ENCODE measurements around the gene ACTL6A.
A peak's percentile ranks its signal among the peaks of the same experiment; 100 is the strongest.

Gene ACTL6A

DNA sequence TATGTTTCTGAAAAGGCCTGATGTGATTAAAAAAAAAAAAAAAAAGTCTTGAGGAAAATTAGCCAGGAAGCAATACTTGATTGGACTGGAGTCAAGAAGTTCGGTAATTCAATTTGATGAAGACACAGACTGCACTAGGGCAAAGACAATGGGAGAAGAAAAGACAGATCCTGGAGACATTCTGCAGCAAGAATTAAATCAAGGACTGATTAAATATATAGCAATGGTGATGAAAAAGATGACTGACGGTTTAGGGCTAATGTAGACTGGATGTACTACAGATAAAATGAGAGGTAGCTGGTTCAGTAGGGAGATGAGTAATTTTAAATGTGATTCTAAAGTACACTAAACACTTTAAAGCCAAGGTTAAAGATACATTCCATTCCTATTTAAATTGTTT lies 27.9 kb downstream of the ACTL6A start:
- no peak for DNase-seq (ENCODE audit: low read depth, low spot score)

- no peak for DNase-seq (ENCODE audit: low read depth, low spot score)
Measured at GRCh38 chr3:179591313-179591712, 28.6 kb downstream of the ACTL6A start.

- no peak for DNase-seq (ENCODE audit: low read depth, low spot score)
Measured at GRCh38 chr3:179599531-179599930, 36.8 kb downstream of the ACTL6A start.

- no peak for DNase-seq (ENCODE audit: low read depth, low spot score)
Measured at GRCh38 chr3:179603321-179603720, 40.6 kb downstream of the ACTL6A start.

DNA sequence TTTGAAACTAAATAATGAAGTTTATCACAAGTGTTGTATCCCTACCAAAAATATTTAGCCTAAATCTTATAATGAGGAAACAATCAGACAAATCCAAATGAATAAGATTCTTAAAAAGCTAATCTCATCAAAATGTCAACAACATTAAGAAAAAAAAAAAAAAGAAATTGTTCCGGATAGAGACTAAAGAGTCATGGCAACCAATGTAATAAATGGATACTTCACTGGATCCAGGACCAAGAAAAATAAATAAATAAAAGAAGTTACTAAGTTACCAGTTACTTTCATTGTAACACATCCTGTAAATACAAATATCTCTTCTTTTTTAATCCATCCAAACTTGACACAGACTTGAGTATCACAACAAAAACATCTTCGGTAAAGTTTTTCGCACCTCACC lies 41.1 kb downstream of the ACTL6A start:
- no peak for DNase-seq (ENCODE audit: low read depth, low spot score)

DNA sequence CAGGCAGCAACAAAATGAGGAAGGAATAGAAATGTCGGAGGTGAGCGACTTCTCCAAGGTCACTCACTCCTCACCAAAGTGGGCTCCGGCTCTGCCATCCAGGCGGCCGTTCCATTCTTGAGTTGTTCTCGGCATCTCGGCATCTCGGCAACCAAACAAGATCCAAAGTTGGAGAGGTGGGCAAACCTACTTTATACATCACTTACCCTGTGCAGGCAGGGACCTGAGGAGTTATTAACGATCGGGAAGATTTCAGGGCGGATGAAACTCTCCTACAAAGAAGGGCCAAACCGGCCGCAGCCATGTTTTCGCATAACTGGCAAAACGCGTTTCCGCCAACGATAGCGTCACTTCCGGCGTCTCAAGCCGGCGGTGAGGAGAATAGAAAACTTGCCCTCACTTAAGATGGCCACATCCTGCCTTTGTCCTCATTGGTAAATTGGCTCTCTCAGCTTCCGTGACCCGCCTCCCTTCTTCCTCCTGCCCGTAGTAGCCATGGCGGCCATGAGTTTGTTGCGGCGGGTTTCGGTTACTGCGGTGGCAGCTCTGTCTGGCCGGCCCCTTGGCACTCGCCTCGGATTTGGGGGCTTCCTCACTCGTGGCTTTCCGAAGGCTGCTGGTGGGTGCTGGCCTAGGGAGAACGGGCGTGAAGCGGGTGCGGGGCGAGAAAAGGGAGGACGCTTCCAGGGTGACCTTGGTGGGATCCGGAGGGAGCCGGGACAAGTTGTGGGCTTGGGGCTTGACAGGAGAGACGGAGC lies 41.8 kb downstream of the ACTL6A start, which contains the start of the genes MRPL47 and NDUFB5:
Gene MRPL47, minus strand, starts transcription at position 318 of the 758 bp plus-strand sequence. Its CDS starts 14 bp downstream, at position 304.
Gene NDUFB5, plus strand, starts transcription at position 474 of the 758 bp plus-strand sequence. Its CDS starts 22 bp downstream, at position 496.
- peak; percentile 93 for DNase-seq (ENCODE audit: low read depth, low spot score)

DNA sequence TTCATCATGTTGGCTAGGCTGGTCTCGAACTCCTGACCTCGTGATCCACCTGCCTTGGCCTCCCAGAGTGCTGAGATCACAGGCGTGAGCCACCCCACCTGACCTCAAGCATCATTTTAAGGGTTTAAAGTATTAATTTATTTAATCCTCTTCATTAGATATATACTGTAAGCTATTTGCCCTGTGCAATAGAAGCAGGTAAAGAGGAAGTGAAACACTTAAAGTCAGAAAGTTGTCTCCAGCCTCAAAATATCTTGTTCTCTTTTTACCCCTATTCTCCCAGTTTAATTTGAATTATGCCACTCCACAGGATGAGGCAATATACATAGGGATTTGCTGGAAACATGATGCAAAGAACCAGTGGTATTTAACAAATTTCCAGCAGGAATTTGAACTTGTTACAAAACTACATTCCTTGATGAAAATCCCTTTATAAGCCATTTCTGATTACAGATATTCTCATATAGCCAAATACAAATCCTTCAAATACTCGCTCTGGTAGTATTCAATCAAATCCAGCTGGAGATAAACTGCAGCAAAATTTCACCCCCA lies 43.9 kb downstream of the ACTL6A start:
- no peak for DNase-seq (ENCODE audit: low read depth, low spot score)

DNA sequence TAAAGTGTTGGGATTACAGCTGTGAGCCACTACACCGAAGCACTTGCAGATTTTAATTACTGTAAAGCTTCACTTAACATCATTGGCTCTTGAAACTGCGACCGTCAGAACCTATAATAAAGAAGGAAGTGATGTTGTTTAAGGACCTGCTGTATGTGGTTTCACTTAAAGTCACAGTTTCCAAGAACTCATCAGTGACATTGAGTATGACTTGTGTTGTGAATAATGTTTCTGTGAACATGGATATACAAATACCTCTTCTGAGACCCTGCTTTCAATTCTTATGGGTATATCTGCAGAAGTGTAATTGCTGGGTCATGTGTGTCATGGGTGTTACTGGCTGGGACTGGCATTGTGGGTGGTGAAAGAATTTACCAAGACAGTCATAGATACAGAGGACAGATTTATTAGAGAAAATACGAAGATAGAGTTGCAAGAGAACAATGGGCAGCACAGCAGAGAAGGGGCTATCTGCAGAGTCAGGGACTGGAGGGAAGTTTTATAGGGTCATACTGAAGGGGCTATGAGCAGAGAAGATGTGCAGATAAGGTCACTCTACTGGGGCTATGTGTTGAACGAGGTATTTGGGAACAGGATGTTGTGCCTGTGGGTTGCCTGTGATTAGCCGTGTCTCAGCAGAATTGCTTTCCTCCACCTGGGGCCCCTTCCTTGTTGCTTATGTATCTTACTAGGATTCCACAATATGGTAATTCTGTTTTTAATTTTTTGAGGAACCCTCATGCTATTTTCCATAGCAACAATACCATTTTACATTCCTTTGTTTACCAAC lies 46.4 kb downstream of the ACTL6A start:
- DNase-seq (ENCODE audit: low read depth, low spot score): no peak

DNA sequence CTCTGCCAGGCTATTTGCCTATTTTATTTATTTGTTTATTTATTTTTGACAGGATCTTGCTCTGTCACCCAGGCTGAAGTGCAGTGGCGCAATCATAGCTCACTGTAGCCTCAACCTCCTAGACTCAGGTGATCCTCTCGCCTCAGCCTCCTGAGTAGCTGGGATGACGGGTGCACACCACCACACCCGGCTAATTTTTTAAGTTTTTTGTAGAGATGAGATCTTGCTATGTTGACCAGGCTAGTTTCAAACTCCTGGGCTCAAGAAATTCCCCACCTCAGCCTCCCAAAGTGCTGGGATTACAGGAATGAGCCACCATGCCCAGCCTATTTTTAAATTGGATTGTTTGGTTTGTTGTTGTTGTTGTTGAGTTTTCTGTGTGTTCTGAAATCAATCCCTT lies 47.3 kb downstream of the ACTL6A start:
- DNase-seq (ENCODE audit: low read depth, low spot score): no peak

GRCh38 chr3:179613807-179614206 lies 51.1 kb downstream of the ACTL6A start:
- DNase-seq (ENCODE audit: low read depth, low spot score): no peak

GRCh38 chr3:179615458-179616173 lies 52.9 kb downstream of the ACTL6A start:
- no peak for DNase-seq (ENCODE audit: low read depth, low spot score)

DNA sequence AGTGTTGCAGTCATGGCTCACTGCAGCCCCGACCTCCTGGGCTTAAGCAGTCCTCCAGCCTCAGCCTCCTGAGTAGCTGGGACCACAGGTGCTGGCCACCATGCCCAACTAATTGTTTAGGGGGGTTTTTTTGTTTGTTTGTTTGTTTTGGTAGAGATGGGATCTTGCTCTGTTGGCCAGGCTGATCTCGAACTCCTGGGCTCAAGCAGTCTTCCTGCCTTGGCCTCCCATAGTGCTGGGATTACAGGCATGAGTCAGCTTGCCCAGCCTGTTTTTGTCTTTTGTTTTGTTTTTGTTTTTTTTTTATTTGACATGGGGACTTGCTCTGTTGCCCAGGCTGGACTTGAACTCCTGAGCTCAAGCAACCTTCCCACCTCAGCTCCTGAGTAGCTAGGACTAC lies 59.3 kb downstream of the ACTL6A start:
- no peak for DNase-seq (ENCODE audit: low read depth, low spot score)

- no peak for DNase-seq (ENCODE audit: low read depth, low spot score)
Measured at GRCh38 chr3:179624451-179624850, 61.7 kb downstream of the ACTL6A start.

DNA sequence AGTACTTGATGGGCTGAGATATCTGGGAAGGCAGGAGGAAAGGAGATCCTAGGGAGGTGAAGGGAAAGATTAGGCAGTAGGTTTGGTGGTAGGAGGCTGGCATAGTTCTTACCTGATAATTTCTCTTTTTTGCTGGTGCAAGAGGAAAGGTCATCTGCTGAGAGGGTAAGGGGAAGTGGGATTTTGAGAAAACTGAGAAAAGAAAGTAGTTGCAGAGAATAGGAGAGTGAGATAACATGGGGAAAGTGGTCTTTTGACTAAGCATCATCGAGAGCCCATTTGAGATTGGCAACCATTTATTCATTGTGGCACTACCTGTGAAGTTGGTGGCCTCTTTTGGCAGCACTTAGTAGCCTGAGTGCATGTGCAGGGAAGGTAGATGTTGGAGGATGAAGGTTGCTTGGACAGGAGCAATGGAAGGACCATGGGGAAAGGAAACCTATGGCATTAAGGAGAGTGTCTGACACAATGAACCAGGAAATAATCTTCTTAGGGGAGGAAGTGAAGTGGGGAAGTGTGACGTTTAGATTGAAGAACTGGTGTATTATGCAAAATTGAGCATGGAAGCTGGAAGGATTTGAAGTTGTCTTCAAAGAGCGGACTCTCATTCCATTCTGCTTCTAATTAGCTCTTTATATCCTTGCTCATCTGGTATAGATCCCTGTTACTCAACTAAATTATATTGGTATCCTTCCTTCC lies 68.2 kb downstream of the ACTL6A start:
- DNase-seq (ENCODE audit: low read depth, low spot score): no peak

Measured in activated CD4-positive, CD25-positive, alpha-beta regulatory T cell treated with anti-CD3 and anti-CD28 coated beads, Interleukin-2, amount 50 U/mL, for 16 hours (primary cell).